GM12891 (cell line): ENCODE measurements around the gene TACC2.

Experiments
- POLR2A ChIP-seq: IDR thresholded peaks from 2 replicates; pipeline ENCODE4 v1.6.1; 2011; ENCODE audit warnings: low read depth, low read length, control low read depth
- POLR2AphosphoS5 ChIP-seq: IDR thresholded peaks from 2 replicates; pipeline ENCODE4 v1.6.1; 2011; ENCODE audit warnings: low read depth, low read length, control low read depth
- SPI1 ChIP-seq: IDR thresholded peaks from 2 replicates; pipeline ENCODE4 v1.6.1; 2011; ENCODE audit warnings: low read depth, low read length, control low read depth

- no peak for TF ChIP-seq POLR2A
- TF ChIP-seq POLR2AphosphoS5, result no peak
- no peak for TF ChIP-seq SPI1
These were observed 79.9 kb downstream of the TACC2 start for GRCh38 chr10:122068844-122069243.
